ENCODE results near the gene MBD2.
"Not testable (repeated sequence)": the region's sequence is repeated elsewhere in the genome, so short reads cannot be mapped to it uniquely, and the experiment has no call there.

MBD2 gene, protein sequence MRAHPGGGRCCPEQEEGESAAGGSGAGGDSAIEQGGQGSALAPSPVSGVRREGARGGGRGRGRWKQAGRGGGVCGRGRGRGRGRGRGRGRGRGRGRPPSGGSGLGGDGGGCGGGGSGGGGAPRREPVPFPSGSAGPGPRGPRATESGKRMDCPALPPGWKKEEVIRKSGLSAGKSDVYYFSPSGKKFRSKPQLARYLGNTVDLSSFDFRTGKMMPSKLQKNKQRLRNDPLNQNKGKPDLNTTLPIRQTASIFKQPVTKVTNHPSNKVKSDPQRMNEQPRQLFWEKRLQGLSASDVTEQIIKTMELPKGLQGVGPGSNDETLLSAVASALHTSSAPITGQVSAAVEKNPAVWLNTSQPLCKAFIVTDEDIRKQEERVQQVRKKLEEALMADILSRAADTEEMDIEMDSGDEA

DNA sequence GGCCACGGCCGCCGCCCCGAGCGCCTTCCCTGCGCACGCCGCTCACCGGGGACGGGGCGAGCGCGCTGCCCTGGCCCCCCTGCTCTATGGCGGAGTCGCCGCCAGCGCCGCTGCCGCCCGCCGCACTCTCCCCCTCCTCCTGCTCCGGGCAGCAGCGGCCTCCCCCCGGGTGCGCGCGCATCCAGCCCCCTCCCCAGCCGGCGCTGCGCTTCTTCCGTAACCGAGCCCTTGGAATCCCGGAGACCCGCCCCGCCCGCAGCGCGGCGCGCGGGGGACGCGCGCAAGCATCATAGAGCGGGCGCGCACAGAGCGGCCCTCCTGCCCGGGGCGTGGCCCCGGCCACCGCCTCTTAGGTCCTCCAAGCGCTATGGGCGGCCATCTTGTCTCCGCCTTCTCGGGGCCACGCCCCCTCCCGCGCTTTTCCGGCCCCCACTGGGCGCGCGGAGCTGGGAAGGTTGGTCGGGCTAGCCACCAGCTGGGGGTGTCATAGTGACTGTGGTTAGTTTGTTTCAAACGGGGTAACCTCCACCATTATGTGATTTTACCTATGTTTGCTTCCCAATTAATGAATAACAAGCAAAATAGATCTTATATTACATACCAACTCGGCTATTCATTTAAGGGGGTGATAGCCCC is at the start of gene MBD2:
TSS of gene MBD2 (minus strand) at position 291 of the 636 bp plus-strand sequence. CDS start at position 181, 110 bp downstream.
- DNase-seq (ENCODE audit: low read depth in 3 of 3, low spot score in 1 of 3) = peak; percentile 75 to 90 (median 85)

DNA sequence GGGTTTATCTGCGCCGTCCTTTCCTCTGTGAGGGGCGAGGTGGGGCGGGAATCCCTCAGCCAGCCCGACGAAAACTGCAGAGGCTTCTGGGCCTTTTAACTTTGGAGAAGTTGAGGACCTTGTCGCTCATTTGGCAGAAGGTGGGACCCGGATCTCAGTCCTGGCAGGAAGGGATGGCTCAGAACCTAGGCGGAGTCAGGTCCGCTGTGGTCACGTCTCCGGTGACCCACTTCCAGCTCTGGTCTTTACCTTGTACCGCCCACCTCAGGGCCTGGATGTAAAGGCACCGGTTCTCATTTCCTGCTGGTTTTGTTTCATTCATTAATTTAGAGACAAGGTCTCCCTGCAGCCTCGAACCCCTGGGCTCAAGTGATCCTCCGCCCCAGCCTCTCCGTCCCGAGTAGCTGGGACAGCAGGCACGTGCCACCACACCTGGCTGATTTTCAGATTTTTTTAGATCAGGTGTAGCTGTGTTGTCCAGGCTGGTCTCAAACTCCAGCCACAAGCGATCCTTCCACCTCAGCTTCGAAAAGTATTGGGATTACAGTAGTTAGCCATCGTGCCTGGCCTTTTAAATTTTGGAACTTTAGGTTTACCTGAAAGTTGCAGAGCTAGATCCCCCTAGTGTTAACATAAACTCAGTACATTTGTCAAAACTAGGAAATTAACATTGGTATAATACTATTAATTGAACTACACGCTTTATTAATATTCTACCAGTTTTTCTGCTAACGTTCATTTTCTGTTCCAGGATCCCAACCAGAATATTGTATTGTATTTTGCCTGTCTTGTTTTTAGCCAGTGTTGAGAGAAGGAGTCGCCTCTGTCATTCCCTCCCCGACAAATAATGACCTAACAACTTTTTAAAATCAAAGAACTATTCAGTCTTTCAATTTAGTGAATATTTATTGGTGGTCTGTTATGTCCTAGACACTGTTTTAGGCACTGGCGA is 45.7 kb upstream of the MBD2 start:
- peak in 2 of 3 donors; percentile 9 to 20 for DNase-seq (ENCODE audit: low read depth in 3 of 3, low spot score in 1 of 3)

DNA sequence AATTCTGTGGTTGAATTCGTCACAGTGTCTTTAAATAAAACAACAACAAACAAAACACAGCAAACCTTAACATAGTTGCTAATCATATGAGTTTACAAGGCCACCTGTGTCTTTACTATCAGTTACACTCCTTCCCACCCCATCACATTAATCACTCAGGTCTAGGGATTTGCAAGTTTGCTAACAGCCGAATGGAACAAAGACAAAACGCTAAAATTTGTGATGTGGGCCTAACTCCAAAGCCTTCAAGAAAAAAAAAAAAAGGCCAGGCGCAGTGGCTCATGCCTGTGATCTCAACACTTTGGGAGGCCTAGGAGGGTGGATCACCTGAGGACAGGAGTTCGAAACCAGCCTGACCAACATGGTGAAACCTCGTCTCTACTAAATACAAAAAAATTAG is 44.3 kb upstream of the MBD2 start:
- DNase-seq (ENCODE audit: low read depth in 3 of 3, low spot score in 1 of 3) = no peak

DNA sequence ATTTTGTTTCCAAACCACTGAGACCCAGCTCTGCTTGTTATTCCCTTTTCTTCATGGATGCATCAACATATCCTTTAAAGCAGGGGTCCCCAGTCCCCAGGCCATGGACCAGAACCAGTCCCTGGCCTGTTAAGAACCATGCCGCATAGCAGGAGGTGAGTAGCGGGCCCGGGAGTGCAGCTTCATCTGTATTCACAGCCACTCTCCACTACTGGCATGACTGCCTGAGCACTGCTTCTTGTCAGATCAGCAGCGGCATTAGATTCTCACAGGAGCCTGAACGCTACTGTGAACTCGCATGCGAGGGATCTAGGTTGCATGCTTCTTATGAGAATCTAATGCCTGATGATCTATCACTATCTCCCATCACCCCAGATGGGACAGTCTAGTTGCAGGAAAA is 43.2 kb upstream of the MBD2 start:
- DNase-seq (ENCODE audit: low read depth in 3 of 3, low spot score in 1 of 3) = no peak

DNA sequence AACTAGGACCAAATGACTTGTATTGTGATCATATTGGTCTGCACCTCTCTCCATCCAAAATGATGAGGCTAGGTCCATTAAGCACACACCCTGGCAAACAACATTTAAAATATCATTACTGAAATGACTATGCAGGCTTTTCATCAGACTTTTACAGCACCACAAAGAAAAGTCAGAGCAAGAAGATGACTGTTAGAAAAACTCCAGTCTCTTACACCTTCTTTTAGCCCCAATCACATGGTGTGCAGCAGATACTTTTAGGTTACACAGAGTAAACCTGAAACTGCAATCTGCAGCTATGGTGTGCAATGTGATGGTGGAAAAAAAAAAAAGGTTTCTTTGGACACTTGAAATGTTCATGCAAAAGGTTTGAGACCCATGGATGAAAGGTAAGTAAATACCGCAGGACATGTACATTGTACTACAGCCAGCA is 39.5 kb upstream of the MBD2 start:
- no peak for DNase-seq (ENCODE audit: low read depth in 3 of 3, low spot score in 1 of 3)

DNA sequence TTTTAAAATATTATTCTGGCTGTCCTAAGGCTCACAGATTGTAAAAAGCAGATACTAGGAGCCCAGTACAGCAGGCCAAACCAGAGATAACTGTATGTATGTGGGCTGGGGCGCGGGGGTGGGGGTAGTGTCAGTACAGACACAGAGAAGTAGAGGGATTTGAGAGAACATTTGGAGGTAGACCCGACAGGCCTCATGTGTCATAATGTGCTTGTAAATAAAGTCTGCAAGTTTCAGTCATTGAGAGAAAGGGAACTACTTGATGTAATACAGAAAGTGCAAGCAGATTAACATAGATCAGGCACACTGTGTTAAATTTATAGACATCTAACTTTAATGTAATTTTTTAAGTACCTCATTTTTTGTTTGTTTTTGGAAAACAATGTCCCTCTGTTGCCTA is 37.4 kb upstream of the MBD2 start:
- DNase-seq (ENCODE audit: low read depth in 3 of 3, low spot score in 1 of 3) = peak in 1 of 3 donors; percentile 42

DNA sequence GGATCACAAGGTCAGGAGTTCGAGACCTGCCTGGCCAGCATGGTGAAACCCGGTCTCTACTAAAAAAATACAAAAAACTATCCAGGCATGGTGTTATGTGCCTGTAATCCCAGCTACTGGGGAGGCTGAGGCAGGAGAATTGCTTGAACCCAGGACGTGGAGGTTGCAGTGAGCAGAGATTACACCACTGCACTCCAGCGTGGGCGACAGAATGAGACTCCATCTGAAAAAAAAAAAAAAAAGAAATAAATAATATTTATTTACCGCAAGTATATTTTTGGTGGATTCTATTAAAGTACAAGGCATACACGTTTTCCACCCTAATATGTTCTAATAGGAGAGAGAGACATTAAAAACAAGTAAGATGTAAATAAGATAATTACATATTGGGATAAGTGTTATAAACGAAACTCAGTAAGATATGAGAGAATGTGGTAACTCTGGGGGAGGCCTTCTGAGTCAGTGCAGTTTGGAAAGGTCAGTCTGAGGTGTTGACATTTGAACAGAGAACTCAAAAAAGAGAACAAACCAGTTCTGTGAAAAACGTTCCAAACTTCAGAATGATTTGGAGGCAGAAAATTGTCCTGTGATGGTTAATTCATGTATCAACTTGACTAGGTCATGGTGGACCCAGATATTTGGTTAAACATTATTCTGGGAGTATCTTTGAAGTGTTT is 36.1 kb upstream of the MBD2 start:
- DNase-seq (ENCODE audit: low read depth in 3 of 3, low spot score in 1 of 3) = no peak

DNA sequence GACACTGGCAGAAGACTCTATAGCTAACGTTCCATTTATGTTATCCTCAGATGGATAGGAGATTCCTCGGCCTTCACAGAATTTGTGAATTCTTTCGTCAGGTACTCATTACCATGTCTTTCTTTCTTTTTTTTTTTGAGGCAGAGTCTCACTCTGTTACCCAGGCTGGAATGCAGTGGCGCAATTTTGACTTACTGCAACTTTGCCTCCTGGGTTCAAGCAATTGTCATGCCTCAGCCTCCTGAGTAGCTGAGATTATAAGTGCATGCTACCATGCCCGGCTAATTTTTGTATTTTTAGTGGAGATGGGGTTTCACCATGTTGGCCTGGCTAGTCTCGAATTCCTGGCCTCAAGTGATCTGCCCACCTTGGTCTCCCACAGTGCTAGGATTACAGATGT is 33.3 kb upstream of the MBD2 start:
- not testable (repeated sequence) for DNase-seq (ENCODE audit: low read depth in 3 of 3, low spot score in 1 of 3)

DNA sequence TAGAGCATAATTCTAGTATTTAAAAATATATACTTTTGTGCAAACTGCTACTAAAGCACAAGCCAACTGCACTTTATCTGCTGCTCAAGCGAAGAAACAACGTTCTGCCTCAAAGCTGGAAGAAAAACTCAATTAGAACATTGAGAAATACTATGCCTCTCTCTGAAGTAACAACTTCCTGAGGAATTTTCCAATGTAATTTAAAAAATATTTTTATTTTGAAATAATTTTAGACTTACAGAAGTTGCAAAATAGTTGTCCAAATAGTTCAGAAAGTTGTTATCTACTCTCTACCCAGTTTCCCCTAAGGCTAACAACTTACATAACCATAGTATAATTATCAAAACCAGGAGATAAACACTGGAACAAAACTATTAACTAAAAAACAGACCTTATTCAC is 32.5 kb upstream of the MBD2 start:
- DNase-seq (ENCODE audit: low read depth in 3 of 3, low spot score in 1 of 3) = no peak

DNA sequence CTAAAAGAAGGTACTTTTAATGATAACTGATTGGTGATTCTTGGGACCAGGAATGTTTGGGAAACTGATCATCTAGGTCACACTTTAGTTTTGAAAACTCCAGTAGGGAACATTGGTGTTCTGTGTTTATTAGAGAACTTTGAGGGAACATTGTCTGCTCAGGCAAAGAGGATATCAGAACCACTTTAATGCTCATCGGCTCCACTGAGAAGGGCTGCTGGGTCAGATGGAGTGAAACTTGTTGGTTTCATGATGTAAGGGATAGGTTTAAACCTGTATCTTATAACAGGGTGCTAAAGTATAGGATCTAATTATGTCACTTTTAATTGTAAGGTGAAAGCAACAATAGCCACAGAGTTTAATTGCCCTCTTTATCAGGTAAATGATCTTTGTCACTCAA is 30.7 kb upstream of the MBD2 start:
- DNase-seq (ENCODE audit: low read depth in 3 of 3, low spot score in 1 of 3) = no peak

DNA sequence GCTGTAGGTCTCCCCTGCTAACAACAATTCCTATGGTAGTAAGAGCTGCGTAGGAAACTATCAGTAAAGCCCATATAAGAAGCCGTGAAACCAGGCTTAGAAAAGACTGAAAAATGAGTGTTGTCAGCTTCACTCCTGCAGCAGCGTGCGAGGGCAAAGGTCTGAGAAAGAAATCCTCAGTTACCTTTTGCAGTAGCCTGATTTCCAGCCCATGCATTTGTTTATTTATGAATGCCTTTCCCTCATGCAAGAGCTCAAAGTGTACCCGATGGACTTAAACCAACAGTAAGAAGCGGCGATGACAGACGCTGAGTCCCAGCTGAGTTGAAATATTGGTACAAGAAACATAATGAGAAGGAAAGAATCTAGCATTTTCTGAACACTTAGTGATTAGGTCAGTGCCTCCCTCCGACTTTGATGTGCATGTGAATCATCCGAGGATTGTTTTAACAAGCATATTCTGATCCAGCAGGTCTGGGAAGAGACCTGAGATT is 29.8 kb upstream of the MBD2 start:
- DNase-seq (ENCODE audit: low read depth in 3 of 3, low spot score in 1 of 3) = no peak

DNA sequence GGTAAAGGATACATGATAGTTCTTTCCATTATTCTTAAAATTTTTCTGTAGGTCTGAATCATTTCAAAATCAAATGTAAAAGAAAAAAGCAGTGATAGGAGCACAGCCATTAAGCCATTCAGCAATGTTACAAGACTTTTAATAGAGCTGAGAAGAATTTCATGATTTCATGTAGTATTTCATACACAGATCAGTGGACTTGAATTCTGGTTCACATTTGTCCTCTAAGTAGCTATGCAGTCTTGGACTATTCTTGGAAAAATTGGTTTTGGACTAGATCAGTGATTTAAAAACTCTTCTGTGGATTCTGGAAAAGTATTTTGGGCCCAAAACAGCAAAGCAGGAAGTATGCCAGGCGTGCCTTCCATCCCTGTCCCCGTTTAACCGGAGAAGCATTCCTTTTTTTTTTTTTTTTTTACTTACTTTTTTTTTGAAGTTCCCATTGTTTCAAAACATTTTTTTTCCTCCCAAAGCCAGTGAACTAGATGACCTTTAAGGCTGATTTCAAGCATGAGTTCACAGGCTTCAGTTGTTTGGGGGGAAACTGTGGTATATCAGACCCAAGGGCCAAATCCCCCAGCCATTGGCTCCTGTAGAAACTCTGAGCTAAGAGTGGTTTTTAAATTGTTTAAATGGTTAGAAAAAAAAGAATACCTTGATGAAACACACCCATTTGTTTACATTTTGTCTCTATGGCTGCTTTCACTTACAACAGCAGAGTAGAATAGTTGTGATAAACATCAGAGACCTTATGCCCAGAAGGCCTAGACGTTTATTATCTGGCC is 27.3 kb upstream of the MBD2 start:
- no peak for DNase-seq (ENCODE audit: low read depth in 3 of 3, low spot score in 1 of 3)

DNA sequence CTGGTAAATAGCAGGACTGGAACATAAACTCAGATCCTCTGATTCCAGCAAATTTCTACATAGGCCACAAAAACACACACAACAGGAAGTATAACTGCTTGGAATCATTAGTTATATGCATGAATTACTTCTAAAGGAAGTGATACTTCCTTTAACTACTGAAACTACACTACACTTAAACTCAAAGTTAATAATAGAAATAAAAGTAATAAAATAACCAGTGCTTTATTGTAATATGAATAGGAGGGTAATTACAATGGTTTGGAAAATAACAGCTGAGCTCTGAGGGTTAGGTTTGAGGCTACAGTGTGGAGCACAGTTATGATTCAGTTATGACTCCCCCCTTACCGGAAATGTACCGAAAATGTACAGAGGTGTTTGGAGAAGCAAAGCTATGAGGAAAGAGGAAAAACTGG is 26.4 kb upstream of the MBD2 start:
- DNase-seq (ENCODE audit: low read depth in 3 of 3, low spot score in 1 of 3) = no peak

DNA sequence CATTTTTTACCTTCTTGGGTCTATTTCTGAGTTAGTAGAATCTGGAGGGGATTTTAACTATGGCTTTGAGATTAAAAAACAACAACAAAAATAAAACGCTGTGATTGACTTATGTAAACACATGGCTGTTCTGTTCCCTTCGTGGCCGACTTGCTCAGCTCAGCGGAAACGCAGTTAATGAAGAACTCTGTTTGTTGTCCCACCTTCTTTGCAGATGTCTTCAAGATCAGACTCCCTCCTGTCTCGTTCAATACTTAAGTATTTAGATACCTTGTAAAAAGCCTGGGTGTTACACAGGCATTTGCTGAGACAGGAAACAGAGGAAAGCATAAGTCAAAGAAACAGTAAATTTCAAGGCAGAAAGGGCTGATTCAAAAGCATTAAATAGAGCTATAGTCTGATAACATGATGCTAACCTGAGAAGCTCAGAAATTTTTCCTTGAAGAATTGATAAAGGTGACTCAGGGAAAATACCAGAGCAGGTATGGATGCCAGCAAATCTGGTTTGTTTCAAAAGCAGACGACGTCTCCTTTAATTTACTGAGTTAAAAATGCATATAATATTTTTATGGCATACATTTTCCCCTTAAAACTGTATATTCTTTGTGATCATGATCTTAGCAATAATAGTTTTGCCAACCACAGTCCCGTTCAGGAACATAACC is 23.2 kb upstream of the MBD2 start:
- DNase-seq (ENCODE audit: low read depth in 3 of 3, low spot score in 1 of 3) = no peak

DNA sequence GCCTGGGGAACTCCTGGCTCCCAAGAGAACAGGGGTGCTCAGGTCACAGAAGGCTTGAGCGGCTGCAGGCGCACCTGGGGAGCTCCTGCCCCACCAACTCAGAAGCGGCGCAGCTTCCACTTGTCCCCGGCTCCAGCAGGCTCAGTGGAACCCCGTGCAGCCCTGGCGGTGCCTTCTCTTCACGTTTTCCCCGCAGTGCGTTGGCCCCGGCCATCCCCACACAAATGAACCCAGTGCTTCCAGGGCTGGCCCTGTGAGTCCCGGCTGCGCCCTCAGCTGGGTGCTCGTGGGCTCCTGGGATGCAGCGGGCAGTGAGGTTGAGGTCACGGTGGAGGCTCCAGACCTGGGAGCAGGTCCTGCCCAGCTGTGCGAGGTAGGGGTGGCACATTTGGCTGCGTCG is 17.9 kb upstream of the MBD2 start:
- DNase-seq (ENCODE audit: low read depth in 3 of 3, low spot score in 1 of 3) = no peak

DNA sequence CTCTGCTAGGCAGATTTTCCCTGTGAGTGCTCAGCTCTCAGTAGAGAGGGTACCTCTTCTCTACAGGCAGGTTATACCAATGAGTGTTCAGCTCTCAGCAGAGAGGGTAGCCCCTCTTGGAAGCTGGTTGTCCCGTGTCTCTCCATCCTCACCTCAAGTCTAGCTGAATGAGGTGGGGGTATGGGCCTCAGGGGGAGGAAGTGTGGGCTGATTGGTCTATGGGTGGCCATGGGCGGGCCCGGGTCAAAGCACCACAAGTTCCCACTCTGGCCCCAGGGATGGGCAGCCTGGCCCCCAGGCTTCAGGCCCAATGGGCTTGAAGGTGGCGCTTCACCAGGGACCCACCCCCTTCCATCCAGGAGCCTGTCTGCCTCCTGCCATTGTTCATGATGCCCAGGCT is 17.0 kb upstream of the MBD2 start:
- DNase-seq (ENCODE audit: low read depth in 3 of 3, low spot score in 1 of 3) = no peak

DNA sequence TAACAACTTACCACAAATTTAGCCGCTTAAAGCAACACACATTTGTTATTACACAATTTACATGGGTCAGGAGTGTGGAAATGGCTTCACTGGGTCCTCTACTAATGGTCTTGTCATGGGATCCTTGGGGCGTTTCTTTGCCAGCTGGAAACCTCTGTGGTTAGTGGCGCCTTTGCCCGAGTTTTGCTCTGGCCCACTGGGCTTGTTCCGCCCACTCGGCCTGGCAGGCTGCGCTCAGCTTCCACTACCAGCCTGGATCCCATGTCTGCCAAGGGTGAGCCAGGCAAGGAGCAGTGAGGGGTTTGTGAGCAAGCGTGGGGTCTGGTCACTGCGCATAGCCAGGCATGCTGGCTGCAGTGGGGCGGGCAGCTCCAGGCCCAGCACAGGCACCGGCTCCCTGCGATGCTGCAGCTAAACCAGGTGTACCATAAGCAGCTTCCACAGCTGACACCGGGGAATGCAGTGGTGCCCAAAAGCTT is 16.2 kb upstream of the MBD2 start:
- DNase-seq (ENCODE audit: low read depth in 3 of 3, low spot score in 1 of 3) = no peak

DNA sequence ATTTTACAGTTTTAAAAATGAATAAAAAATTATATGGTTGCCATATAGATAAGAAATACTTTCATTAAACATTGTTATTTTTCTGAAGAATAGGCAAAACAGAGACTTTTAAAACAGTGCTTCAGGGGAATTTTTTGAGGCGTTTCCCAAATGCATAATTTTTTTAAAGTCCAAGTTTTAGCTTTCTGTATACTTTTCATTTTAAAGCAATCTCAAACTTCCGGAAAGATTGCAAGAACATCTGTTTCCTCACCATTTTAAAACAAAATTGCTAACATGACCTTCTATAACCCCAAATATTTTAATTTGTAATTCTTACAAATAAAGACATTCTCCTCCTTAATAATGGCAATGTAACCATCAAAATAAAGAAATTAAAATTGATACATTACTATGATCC is 15.1 kb upstream of the MBD2 start:
- no peak for DNase-seq (ENCODE audit: low read depth in 3 of 3, low spot score in 1 of 3)

DNA sequence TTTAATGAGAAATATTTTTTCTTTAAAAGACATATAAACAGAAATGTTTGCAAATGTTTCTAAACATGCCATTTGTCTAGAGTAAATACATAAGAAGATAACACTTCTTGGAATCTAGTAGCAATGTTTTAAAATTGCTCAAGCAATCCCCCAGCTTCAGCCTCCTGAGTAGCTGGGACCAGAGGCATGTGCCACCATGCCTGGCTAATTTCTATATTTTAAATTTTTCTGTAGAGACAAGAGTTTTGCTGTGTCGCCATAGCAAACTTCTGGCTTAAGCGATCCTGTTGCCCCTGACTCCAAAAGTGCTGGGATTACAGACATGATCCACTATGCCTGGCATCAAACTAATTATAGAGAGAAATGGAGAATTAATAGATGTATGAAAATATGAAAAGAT is 14.6 kb upstream of the MBD2 start:
- no peak for DNase-seq (ENCODE audit: low read depth in 3 of 3, low spot score in 1 of 3)

Data from stimulated activated CD4-positive, alpha-beta T cell treated with anti-CD3 and anti-CD28 coated beads, TNF-alpha, amount 100 ng/mL, for 1 hour (primary cell).